Kidney (tissue), 14 donors: ENCODE results near the gene NLGN1. TPM values are rescaled to one million over a fixed set of nuclear protein-coding genes. Genes with fewer than 3 reads are reported as not detected.

ENCODE experiments used
- DNase-seq, 5 donors: peaks; one replicate each; pipeline ENCODE4 v3.0.0-alpha.2; 2013 to 2020
- FAIRE-seq: peaks from 2 replicates; lab custom pipeline; 2012; peaks lifted over from hg19 to GRCh38; lab: Jason Lieb, UNC
- H3K27ac ChIP-seq, 2 donors: one replicate each; pipeline ENCODE4 v1.7.0; 2013; ENCODE audit warnings: low read depth in 2 of 2, low read length in 2 of 2, inconsistent platforms in 1 of 2
- H3K27me3 ChIP-seq: one replicate; pipeline ENCODE4 v1.7.1; 2013; ENCODE audit warnings: low read length, inconsistent platforms; ENCODE audit not compliant: control insufficient read depth, insufficient read depth
- H3K36me3 ChIP-seq, 3 donors: one replicate each; pipeline versions ENCODE4 v1.7.0 to v1.7.1; 2013; ENCODE audit warnings: low read length in 3 of 3, control low read depth in 1 of 3, inconsistent platforms in 1 of 3; ENCODE audit not compliant: insufficient read depth in 3 of 3, control insufficient read depth in 2 of 3
- H3K4me1 ChIP-seq, 3 donors: one replicate each; pipeline versions ENCODE4 v1.7.0 to v1.7.1; 2013; ENCODE audit warnings: low read length in 3 of 3, inconsistent platforms in 1 of 3, low read depth in 1 of 3; ENCODE audit not compliant: control insufficient read depth in 2 of 3, insufficient read depth in 2 of 3
- H3K4me3 ChIP-seq, 3 donors: one replicate each; pipeline versions ENCODE4 v1.7.0 to v1.8.1; 2013; ENCODE audit warnings: low read length in 3 of 3, control low read depth in 1 of 3, inconsistent platforms in 1 of 3
- H3K9ac ChIP-seq, 3 donors: one replicate each; pipeline versions ENCODE4 v1.7.0 to v1.7.1; 2013; ENCODE audit warnings: low read length in 3 of 3, control low read depth in 1 of 3, inconsistent platforms in 1 of 3
- H3K9me3 ChIP-seq, 3 donors: one replicate each; pipeline versions ENCODE4 v1.7.0 to v1.7.1; 2013; ENCODE audit warnings: low read length in 3 of 3, control low read depth in 1 of 3, inconsistent platforms in 1 of 3; ENCODE audit not compliant: control insufficient read depth in 2 of 3, insufficient read depth in 1 of 3
- CTCF ChIP-seq: IDR thresholded peaks from 3 replicates; pipeline ENCODE4 v1.5.1; 2012; ENCODE audit warnings: mild to moderate bottlenecking, moderate library complexity, borderline replicate concordance; ENCODE audit not compliant: insufficient read depth; ENCODE audit errors: extremely low read depth
- intact Hi-C: fragments of 100-400 bp; cut with DNase I; formaldehyde crosslinking; loops from one replicate; pipeline ENCODE4 v1.11.1; 2022
- polyA plus RNA-seq: library from polyadenylated mRNA; stranded (reverse); fragments of 350-450 nt; fragmentation: Illumina TruSeq; extraction: RNeasy Lipid Tissue Mini Kit (QIAGEN cat#74804); gene quantifications from one replicate; pipeline ENCODE4 v1.2.3, GENCODE V29; 2014; ENCODE audit warnings: low read depth, low replicate concordance; ENCODE audit not compliant: insufficient read depth
- total RNA-seq: library from RNA; stranded (reverse); fragmentation: NEBNext Ultra II Directional; extraction: Animal tissue kit (Norgen Biotek cat#: 25700); gene quantifications from one replicate; pipeline ENCODE4 v1.2.1, GENCODE V29; 2021
- donor health status: control.
- donor health status: control.
- donor health status: control.
- donor health status: control.
- donor health status: control.
- donor health status: DM: yes; HTN: yes; CAD: no.
- donor health status: Normal renal cell carcinoma (clear cell type).

The NLGN1 gene
- total and polyA plus RNA-seq, 2 donors from 2014 or later = 0.49 to 19.4 TPM

GRCh38 chr3:174334111-174334510 is 936.6 kb downstream of the NLGN1 start:
- Histone ChIP-seq H3K9ac (no peak overlapping the region), H3K36me3 (no peaks in the 10 kb centered on the region), H3K27me3 (no peaks in the 10 kb centered on the region), H3K27ac (no peak overlapping the region), H3K4me1 (no peaks in the 10 kb centered on the region), H3K9me3 (no peaks in the 10 kb centered on the region), H3K4me3 (no peak overlapping the region)
- no peak for FAIRE-seq
- no peak for TF ChIP-seq CTCF
- intact Hi-C loops = no loop called here
- no peak for DNase-seq

- DNase-seq (no peak), FAIRE-seq (no peak)
- Histone ChIP-seq H3K27ac (no peak overlapping the region), H3K9ac (no peak overlapping the region), H3K36me3 (no peaks in the 10 kb centered on the region), H3K27me3 (no peaks in the 10 kb centered on the region), H3K9me3 (no peaks in the 10 kb centered on the region), H3K4me3 (no peak overlapping the region), H3K4me1 (no peaks in the 10 kb centered on the region)
- intact Hi-C loops = no loop called here
- TF ChIP-seq CTCF = no peak
Measured at GRCh38 chr3:174335324-174335723, 937.8 kb downstream of the NLGN1 start.

- no peaks in the 10 kb centered on the region for H3K27me3 ChIP-seq
- no peak overlapping the region for H3K4me3 ChIP-seq
- FAIRE-seq (no peak), DNase-seq (no peak)
- no peaks in the 10 kb centered on the region for H3K4me1 ChIP-seq
- H3K36me3 ChIP-seq = no peaks in the 10 kb centered on the region
- H3K9me3 ChIP-seq = no peaks in the 10 kb centered on the region
- H3K9ac ChIP-seq = no peak overlapping the region
- no peak for TF ChIP-seq CTCF
- H3K27ac ChIP-seq = no peak overlapping the region
- intact Hi-C loops = no loop called here
Measured at GRCh38 chr3:174335910-174336309, 938.4 kb downstream of the NLGN1 start.
